ENCODE results near the gene ANKRD33B. TPM values are rescaled to one million over a fixed set of nuclear protein-coding genes. Genes with fewer than 3 reads are reported as not detected.

ANKRD33B gene
- total RNA-seq, 6 experiments from 2014 or later: 6.3 to 13.2 (median 11.9) TPM

DNA sequence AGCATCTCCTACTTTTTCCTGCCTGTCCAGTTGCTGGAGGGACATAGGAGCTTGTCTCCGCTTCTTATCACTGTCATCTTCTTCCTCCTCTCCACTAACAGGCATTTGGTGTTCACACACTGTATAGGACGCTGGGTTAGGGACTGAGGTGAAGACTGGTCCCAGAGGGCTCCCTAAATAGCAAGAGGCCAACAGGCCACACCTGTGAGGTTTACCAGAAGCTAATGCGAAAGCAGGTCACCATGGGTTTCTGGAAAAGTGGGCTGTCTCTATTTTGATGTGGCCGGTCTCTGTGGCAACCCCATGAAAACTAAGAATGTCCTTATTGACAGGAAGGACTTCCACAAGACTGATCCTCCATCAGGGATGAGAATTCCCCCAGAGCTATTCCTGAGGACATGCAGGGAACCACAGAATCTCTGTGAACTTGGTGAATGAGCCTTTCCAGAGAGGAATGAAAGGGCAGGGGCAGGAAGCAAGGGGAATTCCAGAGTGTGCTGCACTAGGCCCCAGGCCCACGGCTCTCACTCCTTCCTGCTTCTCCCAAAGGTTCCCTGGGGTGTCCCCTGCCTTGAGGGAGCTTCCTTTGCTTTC is 135.5 kb downstream of the ANKRD33B start:
- H3K4me1 Mint-ChIP-seq (ENCODE audit: low read depth): peaks cover 90% of the 10 kb centered on the region
- H3K27ac Mint-ChIP-seq: peak overlapping the region; percentile 72
- no peak for DNase-seq

GRCh38 chr5:10699987-10700386 is 136.1 kb downstream of the ANKRD33B start:
- Mint-ChIP-seq H3K4me3 (no peak overlapping the region), H3K36me3 (ENCODE audit: low read depth) (peaks cover 25% of the 10 kb centered on the region; the same call in 1 of the 2 replicates), H3K9me3 (no peaks in the 10 kb centered on the region), H3K27ac (peak overlapping the region; percentile 72), H3K4me1 (ENCODE audit: low read depth) (peaks cover 91% of the 10 kb centered on the region), H3K27me3 (ENCODE audit: insufficient read depth) (peaks cover 4% of the 10 kb centered on the region)
- no peak for TF ChIP-seq CTCF (IDR thresholded peaks at IDR 0.05)
- no peak for DNase-seq

More for the DNA sequence above, 135.5 kb downstream of the ANKRD33B start:
- H3K36me3 Mint-ChIP-seq (ENCODE audit: low read depth): peaks cover 22% of the 10 kb centered on the region; the same call in 1 of the 2 replicates
- no peak for TF ChIP-seq CTCF (IDR thresholded peaks at IDR 0.05)
- H3K9me3 Mint-ChIP-seq: no peaks in the 10 kb centered on the region
- H3K4me3 Mint-ChIP-seq: no peak overlapping the region
- peaks cover 4% of the 10 kb centered on the region for H3K27me3 Mint-ChIP-seq (ENCODE audit: insufficient read depth)

DNA sequence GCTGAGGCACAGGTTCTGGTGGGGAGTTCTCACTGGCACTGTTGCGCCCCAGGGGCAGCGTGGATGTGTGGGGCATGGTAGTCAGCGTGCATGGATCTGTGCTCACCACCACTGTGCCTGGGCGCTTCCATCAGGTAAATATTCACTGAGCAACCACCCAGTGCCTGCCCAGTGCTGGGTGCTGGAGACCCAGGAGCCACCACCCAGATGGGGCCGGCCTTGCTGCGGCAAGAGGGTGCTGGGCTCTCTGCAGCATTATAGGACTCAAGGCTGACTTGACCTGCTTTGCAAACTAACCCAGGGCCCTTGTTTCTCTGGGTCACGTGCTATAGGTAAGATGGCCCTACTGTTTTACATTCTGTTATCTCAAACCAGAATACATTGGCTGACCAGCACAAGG is 136.6 kb downstream of the ANKRD33B start:
- no peak overlapping the region for H3K4me3 Mint-ChIP-seq
- no peak for TF ChIP-seq CTCF (IDR thresholded peaks at IDR 0.05)
- H3K4me1 Mint-ChIP-seq (ENCODE audit: low read depth): peaks cover 91% of the 10 kb centered on the region
- peak overlapping the region; percentile 99 for H3K27ac Mint-ChIP-seq
- peaks cover 4% of the 10 kb centered on the region for H3K27me3 Mint-ChIP-seq (ENCODE audit: insufficient read depth)
- peaks cover 29% of the 10 kb centered on the region; the same call in 1 of the 2 replicates for H3K36me3 Mint-ChIP-seq (ENCODE audit: low read depth)
- H3K9me3 Mint-ChIP-seq: no peaks in the 10 kb centered on the region
- no peak for DNase-seq

GRCh38 chr5:10701567-10702039 is 137.7 kb downstream of the ANKRD33B start:
- Mint-ChIP-seq H3K4me3 (peak overlapping the region; percentile 85), H3K27me3 (ENCODE audit: insufficient read depth) (peaks cover 4% of the 10 kb centered on the region), H3K9me3 (no peaks in the 10 kb centered on the region), H3K27ac (peak overlapping the region; percentile 99), H3K4me1 (ENCODE audit: low read depth) (peaks cover 91% of the 10 kb centered on the region), H3K36me3 (ENCODE audit: low read depth) (peaks cover 32% of the 10 kb centered on the region)
- DNase-seq: peak; percentile 60
- peak; percentile 91 for TF ChIP-seq CTCF (IDR thresholded peaks at IDR 0.05)

- Mint-ChIP-seq H3K36me3 (ENCODE audit: low read depth) (peaks cover 36% of the 10 kb centered on the region), H3K27ac (peak overlapping the region; percentile 99), H3K27me3 (ENCODE audit: insufficient read depth) (peaks cover 4% of the 10 kb centered on the region), H3K9me3 (no peaks in the 10 kb centered on the region), H3K4me3 (peak overlapping the region; percentile 85), H3K4me1 (ENCODE audit: low read depth) (peaks cover 91% of the 10 kb centered on the region)
- peak; percentile 92 for DNase-seq
- TF ChIP-seq CTCF (IDR thresholded peaks at IDR 0.05): no peak
Measured at GRCh38 chr5:10702040-10702629, 138.3 kb downstream of the ANKRD33B start.

All from HFFc6 (cell line).